Adrenal gland (tissue), 5 donors: ENCODE data around the gene OLA1.

Experiments used
- CTCF ChIP-seq, 6 experiments: fragments of 450-650 bp in 4 of 6; fragments of 200-600 bp in 2 of 6; sonication (generic) in 1 of 6; IDR thresholded peaks; 1 replicate in 5 of 6; 2 replicates in 1 of 6; pipeline versions ENCODE4 v1.5.1 to v1.8.0; 2016 to 2021; ENCODE audit warnings: antibody characterized with exemption in 6 of 6, mild to moderate bottlenecking in 2 of 6, moderate library complexity in 1 of 6
- POLR2A ChIP-seq, 2 donors: fragments of 450-650 bp; IDR thresholded peaks; one replicate each; pipeline ENCODE4 v1.6.1; 2017; ENCODE audit warnings: antibody characterized with exemption in 2 of 2, mild to moderate bottlenecking in 2 of 2, moderate library complexity in 1 of 2
- donor health status: DM: no; HTN: no; CAD: no.

- TF ChIP-seq CTCF (IDR thresholded peaks at IDR 0.05) (no peak), POLR2A (IDR thresholded peaks at IDR 0.05) (no peak)
These were observed 128.0 kb downstream of the OLA1 start for GRCh38 chr2:174120346-174120745.
